Skeletal muscle satellite cell (primary cell): Measurements from ENCODE around the gene PSMD12.
"Not testable (repeated sequence)": the region's sequence is repeated elsewhere in the genome, so short reads cannot be mapped to it uniquely, and the experiment has no call there.

Experiments
- H3K27me3 ChIP-seq: 2 replicates; pipeline ENCODE4 v1.7.0; 2013; ENCODE audit warnings: low read length; ENCODE audit not compliant: control insufficient read depth, insufficient read depth
- H3K36me3 ChIP-seq: 2 replicates; pipeline ENCODE4 v1.7.0; 2013; ENCODE audit warnings: mild to moderate bottlenecking, control low read depth, low read length; ENCODE audit not compliant: insufficient read depth
- H3K4me1 ChIP-seq: 2 replicates; pipeline ENCODE4 v1.7.0; 2013; ENCODE audit warnings: low read length; ENCODE audit not compliant: control insufficient read depth, insufficient read depth
- H3K4me2 ChIP-seq: 2 replicates; pipeline ENCODE4 v1.7.0; 2013; ENCODE audit warnings: mild to moderate bottlenecking, low read length
- H3K4me3 ChIP-seq: 2 replicates; pipeline ENCODE4 v1.7.0; 2013; ENCODE audit warnings: low read length
- H3K9ac ChIP-seq: 2 replicates; pipeline ENCODE4 v1.7.0; 2013; ENCODE audit warnings: mild to moderate bottlenecking, low read depth, low read length, moderate library complexity
- H3K9me3 ChIP-seq: replicated peaks from 2 replicates; pipeline ENCODE4 v1.7.0; 2013; ENCODE audit warnings: mild to moderate bottlenecking, control low read depth, low read length

PSMD12 gene

GRCh38 chr17:67347826-67348225, 18.6 kb downstream of the PSMD12 start:
- Histone ChIP-seq H3K9ac (no peak overlapping the region), H3K36me3 (peaks cover 75% of the 10 kb centered on the region), H3K4me2 (no peak overlapping the region), H3K4me1 (no peaks in the 10 kb centered on the region), H3K4me3 (no peak overlapping the region), H3K27me3 (no peaks in the 10 kb centered on the region), H3K9me3 (no peaks in the 10 kb centered on the region)

DNA sequence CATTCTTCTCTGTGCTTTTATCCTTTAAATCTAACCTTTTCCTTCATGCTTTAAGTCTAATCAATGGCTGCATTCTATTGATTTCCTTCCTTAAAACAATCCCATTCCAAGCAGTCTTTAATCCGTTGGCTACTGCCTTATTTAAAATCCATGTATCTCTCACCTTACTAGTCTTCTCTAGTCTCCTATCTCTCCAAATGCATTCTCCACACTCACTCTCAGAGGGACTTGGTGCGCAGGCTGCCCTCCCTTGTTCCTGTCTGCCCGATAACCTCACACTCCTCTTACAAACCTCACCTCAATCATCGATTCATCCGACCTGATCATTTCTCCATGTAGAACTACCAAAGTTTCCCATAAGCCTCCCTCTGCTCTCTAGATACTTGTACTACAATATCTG, 23.1 kb downstream of the PSMD12 start:
- Histone ChIP-seq H3K9me3 (no peaks in the 10 kb centered on the region), H3K4me1 (peaks cover 15% of the 10 kb centered on the region), H3K27me3 (no peaks in the 10 kb centered on the region), H3K9ac (no peak overlapping the region), H3K4me3 (no peak overlapping the region), H3K36me3 (peaks cover 68% of the 10 kb centered on the region), H3K4me2 (no peak overlapping the region)

DNA sequence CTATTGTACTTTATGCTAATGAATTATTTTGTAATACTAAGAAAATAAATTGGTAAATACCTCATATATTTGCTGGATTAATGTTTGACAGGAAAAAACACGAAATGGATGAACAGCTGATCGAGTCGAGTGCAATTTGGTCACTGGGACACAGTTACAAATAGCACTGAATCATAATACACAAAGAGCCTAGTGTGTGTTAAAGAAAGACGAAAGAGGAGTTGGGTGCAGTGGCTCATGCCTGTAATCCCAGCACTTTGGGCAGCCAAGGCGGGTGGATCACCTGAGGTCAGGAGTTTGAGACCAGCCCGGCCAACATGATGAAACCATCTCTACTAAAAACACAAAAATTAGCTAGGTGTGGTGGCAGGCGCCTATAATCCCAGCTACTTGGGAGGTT, 28.0 kb downstream of the PSMD12 start:
- Histone ChIP-seq H3K4me1 (peaks cover 15% of the 10 kb centered on the region), H3K36me3 (peaks cover 40% of the 10 kb centered on the region)
- not testable (repeated sequence) for H3K4me2 ChIP-seq, H3K4me3 ChIP-seq, H3K27me3 ChIP-seq, H3K9ac ChIP-seq, H3K9me3 ChIP-seq

DNA sequence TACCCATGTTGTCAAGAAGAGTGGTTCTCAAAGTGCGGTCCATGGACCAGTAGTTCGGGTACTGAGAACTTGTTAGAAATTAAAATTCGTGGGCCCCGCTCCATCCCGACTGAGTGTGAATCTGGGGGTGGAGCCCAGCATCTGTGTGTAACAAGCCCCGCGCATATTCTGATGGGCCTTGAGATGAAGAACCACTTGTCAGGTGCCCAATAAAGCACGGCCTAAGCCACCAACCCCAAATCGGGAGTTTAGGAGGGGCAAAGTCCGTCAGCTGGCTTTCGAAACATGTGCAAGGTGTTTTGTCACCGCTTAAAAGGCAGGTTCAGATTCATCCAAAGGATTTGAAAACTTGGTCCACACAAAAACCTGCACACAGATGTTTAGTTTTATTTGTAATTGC, 29.5 kb downstream of the PSMD12 start:
- Histone ChIP-seq H3K4me2 (no peak overlapping the region), H3K4me3 (no peak overlapping the region), H3K9ac (no peak overlapping the region), H3K4me1 (peaks cover 15% of the 10 kb centered on the region), H3K36me3 (peaks cover 31% of the 10 kb centered on the region), H3K27me3 (no peaks in the 10 kb centered on the region), H3K9me3 (no peaks in the 10 kb centered on the region)

- no peak overlapping the region for H3K4me3 ChIP-seq
- peaks cover 15% of the 10 kb centered on the region for H3K4me1 ChIP-seq
- H3K9ac ChIP-seq: no peak overlapping the region
- H3K36me3 ChIP-seq: peaks cover 17% of the 10 kb centered on the region
- H3K4me2 ChIP-seq: no peak overlapping the region
- no peaks in the 10 kb centered on the region for H3K9me3 ChIP-seq
- no peaks in the 10 kb centered on the region for H3K27me3 ChIP-seq
These were observed 31.0 kb downstream of the PSMD12 start for GRCh38 chr17:67335245-67335835.

GRCh38 chr17:67332162-67332508, 34.2 kb downstream of the PSMD12 start:
- not testable (repeated sequence) for H3K4me3 ChIP-seq, H3K9me3 ChIP-seq, H3K4me2 ChIP-seq, H3K4me1 ChIP-seq, H3K27me3 ChIP-seq, H3K9ac ChIP-seq, H3K36me3 ChIP-seq

GRCh38 chr17:67331381-67332161, 34.8 kb downstream of the PSMD12 start:
- not testable (repeated sequence) for H3K9me3 ChIP-seq, H3K36me3 ChIP-seq, H3K27me3 ChIP-seq, H3K4me3 ChIP-seq, H3K4me1 ChIP-seq, H3K9ac ChIP-seq, H3K4me2 ChIP-seq

- Histone ChIP-seq H3K4me3 (no peak overlapping the region), H3K4me2 (no peak overlapping the region), H3K9me3 (no peaks in the 10 kb centered on the region), H3K4me1 (no peaks in the 10 kb centered on the region), H3K36me3 (no peaks in the 10 kb centered on the region), H3K27me3 (no peaks in the 10 kb centered on the region), H3K9ac (no peak overlapping the region)
These were observed 38.4 kb downstream of the PSMD12 start for GRCh38 chr17:67328026-67328425.

GRCh38 chr17:67326959-67327745, 39.2 kb downstream of the PSMD12 start:
- not testable (repeated sequence) for H3K9ac ChIP-seq, H3K36me3 ChIP-seq, H3K4me2 ChIP-seq, H3K4me3 ChIP-seq, H3K27me3 ChIP-seq, H3K9me3 ChIP-seq, H3K4me1 ChIP-seq

DNA sequence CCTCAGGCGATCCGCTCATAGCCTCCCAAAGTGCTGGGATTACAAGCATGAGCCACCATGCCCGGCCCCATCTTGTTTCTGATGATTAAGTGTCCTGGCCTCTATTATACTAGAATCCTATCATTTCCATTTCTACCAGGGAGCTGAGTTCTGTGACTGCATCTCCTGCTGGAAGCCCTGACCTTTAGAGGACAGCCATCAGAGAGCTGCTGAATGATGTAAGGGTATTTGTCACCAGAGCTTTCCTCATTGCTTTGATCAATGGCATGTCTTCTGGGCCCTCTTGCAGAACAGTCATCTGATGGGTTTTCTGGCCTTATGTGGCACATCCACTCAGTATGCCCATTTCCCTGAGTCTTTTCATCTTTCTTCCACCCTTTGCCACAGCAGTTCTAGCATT, 39.9 kb downstream of the PSMD12 start:
- Histone ChIP-seq H3K4me1 (no peaks in the 10 kb centered on the region), H3K36me3 (no peaks in the 10 kb centered on the region), H3K4me2 (no peak overlapping the region), H3K4me3 (no peak overlapping the region), H3K9me3 (no peaks in the 10 kb centered on the region), H3K9ac (no peak overlapping the region), H3K27me3 (no peaks in the 10 kb centered on the region)

DNA sequence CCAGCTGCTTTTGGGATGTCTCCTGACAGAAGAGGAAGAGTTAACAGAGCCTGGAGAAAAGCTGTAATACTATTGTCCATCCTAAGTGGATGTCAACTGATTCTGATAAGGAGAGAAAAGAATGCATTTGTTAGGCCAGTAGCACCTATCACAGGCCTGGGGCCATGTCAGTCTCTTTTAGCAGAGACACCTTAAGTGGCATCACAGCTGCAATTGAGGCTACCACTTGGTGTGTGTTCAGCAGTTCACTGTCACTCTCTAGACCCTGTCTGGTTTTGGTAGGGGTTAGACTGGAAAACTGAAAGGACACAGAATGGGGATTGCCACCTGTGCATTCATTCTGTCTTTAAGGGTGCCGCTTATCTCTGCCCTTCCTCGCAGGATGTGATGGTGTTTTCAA, 42.0 kb downstream of the PSMD12 start:
- no peak overlapping the region for H3K4me2 ChIP-seq
- H3K9ac ChIP-seq: no peak overlapping the region
- no peak overlapping the region for H3K4me3 ChIP-seq
- H3K4me1 ChIP-seq: no peaks in the 10 kb centered on the region
- H3K27me3 ChIP-seq: no peaks in the 10 kb centered on the region
- H3K9me3 ChIP-seq: no peaks in the 10 kb centered on the region
- H3K36me3 ChIP-seq: no peaks in the 10 kb centered on the region
